H9 (cell line): ENCODE measurements around the gene GJA8. TPM values are rescaled to one million over a fixed set of nuclear protein-coding genes. Genes with fewer than 3 reads are reported as not detected.

Source experiments
- DNase-seq: peaks from one replicate; pipeline ENCODE4 v3.0.0-alpha.2; 2017
- H2AFZ ChIP-seq: one replicate; pipeline ENCODE4 v1.6.1; 2013; ENCODE audit warnings: mild to moderate bottlenecking, low read length, control low read depth, moderate library complexity
- H2AK5ac ChIP-seq: 2 replicates; pipeline ENCODE4 v1.6.1; 2013; ENCODE audit warnings: low read length, control low read depth, mixed read lengths; ENCODE audit not compliant: insufficient read length
- H2BK120ac ChIP-seq: one replicate; pipeline ENCODE4 v1.6.1; 2013; ENCODE audit warnings: low read depth, mild to moderate bottlenecking, low read length, control low read depth, inconsistent platforms; ENCODE audit not compliant: poor library complexity, severe bottlenecking
- H2BK12ac ChIP-seq: 2 replicates; pipeline ENCODE4 v1.6.1; 2013; ENCODE audit warnings: low read length, control low read depth, mixed read lengths, low read depth; ENCODE audit not compliant: insufficient read length
- H2BK15ac ChIP-seq: 2 replicates; pipeline ENCODE4 v1.6.1; 2013; ENCODE audit warnings: low read depth, low read length, control low read depth
- H2BK20ac ChIP-seq: one replicate; pipeline ENCODE4 v1.6.1; 2013; ENCODE audit warnings: low read depth, mild to moderate bottlenecking, low read length, control low read depth, inconsistent platforms; ENCODE audit not compliant: poor library complexity, severe bottlenecking
- H2BK5ac ChIP-seq: 2 replicates; pipeline ENCODE4 v1.6.1; 2013; ENCODE audit warnings: low read length, control low read depth, mixed read lengths; ENCODE audit not compliant: insufficient read length
- H3K14ac ChIP-seq: 2 replicates; pipeline ENCODE4 v1.6.1; 2013; ENCODE audit warnings: low read length, control low read depth; ENCODE audit not compliant: insufficient read depth
- H3K18ac ChIP-seq: 2 replicates; pipeline ENCODE4 v1.6.1; 2013; ENCODE audit warnings: low read depth, mild to moderate bottlenecking, mixed read lengths, low read length, control low read depth; ENCODE audit not compliant: insufficient read length
- H3K23ac ChIP-seq: 2 replicates; pipeline ENCODE4 v1.6.1; 2013; ENCODE audit warnings: low read length, control low read depth, mixed read lengths, low read depth; ENCODE audit not compliant: insufficient read length
- H3K23me2 ChIP-seq: 2 replicates; pipeline ENCODE4 v1.6.1; 2013; ENCODE audit warnings: low read depth, mild to moderate bottlenecking, mixed read lengths, low read length, control low read depth; ENCODE audit not compliant: insufficient read length, poor library complexity, severe bottlenecking
- H3K27ac ChIP-seq: 2 replicates; pipeline ENCODE4 v1.5.1; 2013; ENCODE audit warnings: low read length, control low read depth, mixed read lengths, low read depth; ENCODE audit not compliant: insufficient read length
- H3K27me3 ChIP-seq: 2 replicates; pipeline ENCODE4 v1.6.1; 2013; ENCODE audit warnings: low read length, control low read depth, inconsistent platforms; ENCODE audit not compliant: insufficient read depth
- H3K4ac ChIP-seq: 2 replicates; pipeline ENCODE4 v1.6.1; 2013; ENCODE audit warnings: low read depth, mild to moderate bottlenecking, control low read depth, inconsistent platforms, low read length, moderate library complexity
- H3K4me1 ChIP-seq: 2 replicates; pipeline ENCODE4 v1.6.1; 2013; ENCODE audit warnings: low read length, control low read depth, inconsistent platforms; ENCODE audit not compliant: insufficient read depth
- H3K4me2 ChIP-seq: 2 replicates; pipeline ENCODE4 v1.6.1; 2013; ENCODE audit warnings: low read length, control low read depth, mixed read lengths; ENCODE audit not compliant: insufficient read length, insufficient read depth
- H3K56ac ChIP-seq: 2 replicates; pipeline ENCODE4 v1.6.1; 2013; ENCODE audit warnings: low read depth, mild to moderate bottlenecking, mixed read lengths, low read length, control low read depth; ENCODE audit not compliant: insufficient read length
- H3K79me1 ChIP-seq: 2 replicates; pipeline ENCODE4 v1.6.1; 2013; ENCODE audit warnings: low read depth, mild to moderate bottlenecking, moderate library complexity, low read length, control low read depth, inconsistent platforms; ENCODE audit not compliant: insufficient read depth, poor library complexity, severe bottlenecking
- H3K79me2 ChIP-seq: 2 replicates; pipeline ENCODE4 v1.6.1; 2013; ENCODE audit warnings: low read length, control low read depth, inconsistent platforms; ENCODE audit not compliant: insufficient read depth
- H3K9ac ChIP-seq: 2 replicates; pipeline ENCODE4 v1.6.1; 2013; ENCODE audit warnings: low read length, control low read depth, mixed read lengths; ENCODE audit not compliant: insufficient read length; ENCODE audit errors: extremely low read depth
- H3K9me3 ChIP-seq: one replicate; pipeline ENCODE4 v1.6.1; 2013; ENCODE audit warnings: low read depth, low read length, inconsistent platforms; ENCODE audit not compliant: control insufficient read depth
- H3T11ph ChIP-seq: one replicate; pipeline ENCODE4 v1.6.1; 2013; ENCODE audit warnings: mild to moderate bottlenecking, low read length, control low read depth, inconsistent platforms
- H4K20me1 ChIP-seq: one replicate; pipeline ENCODE4 v1.6.1; 2013; ENCODE audit not compliant: control insufficient read depth, insufficient read length, insufficient read depth
- H4K5ac ChIP-seq: 2 replicates; pipeline ENCODE4 v1.6.1; 2013; ENCODE audit warnings: low read depth, mild to moderate bottlenecking, mixed read lengths, low read length, control low read depth; ENCODE audit not compliant: insufficient read length
- H4K8ac ChIP-seq: replicated peaks from 2 replicates; pipeline ENCODE4 v1.6.1; 2013; ENCODE audit warnings: low read length, control low read depth, mixed read lengths, low read depth; ENCODE audit not compliant: insufficient read length
- H4K91ac ChIP-seq: 2 replicates; pipeline ENCODE4 v1.6.1; 2013; ENCODE audit warnings: low read depth, mild to moderate bottlenecking, moderate library complexity, mixed read lengths, low read length, control low read depth; ENCODE audit not compliant: insufficient read length
- H3K27ac Mint-ChIP-seq, 3 experiments: 2 replicates in 2 of 3; 3 replicates in 1 of 3; pipeline ENCODE4 v1.8.0; 2020 to 2021; ENCODE audit warnings: mixed read lengths in 3 of 3, mild to moderate bottlenecking in 1 of 3, moderate library complexity in 1 of 3
- H3K27me3 Mint-ChIP-seq: 2 replicates; pipeline ENCODE4 v1.8.0; 2021; ENCODE audit warnings: low read depth, mild to moderate bottlenecking, moderate library complexity, mixed read lengths
- H3K36me3 Mint-ChIP-seq, 3 experiments: 2 replicates in 2 of 3; 3 replicates in 1 of 3; pipeline ENCODE4 v1.8.0; 2020 to 2021; ENCODE audit warnings: low read depth in 3 of 3, mixed read lengths in 3 of 3; ENCODE audit not compliant: insufficient read depth in 1 of 3
- H3K4me1 Mint-ChIP-seq, 2 experiments: 2 replicates each; pipeline ENCODE4 v1.8.0; 2020; ENCODE audit warnings: mixed read lengths in 2 of 2
- H3K4me3 Mint-ChIP-seq, 2 experiments: 2 replicates in 1 of 2; 3 replicates in 1 of 2; pipeline ENCODE4 v1.8.0; 2020 to 2021; ENCODE audit warnings: mild to moderate bottlenecking in 2 of 2, mixed read lengths in 2 of 2, moderate library complexity in 1 of 2
- H3K9me3 Mint-ChIP-seq, 2 experiments: 2 replicates in 1 of 2; 3 replicates in 1 of 2; pipeline ENCODE4 v1.8.0; 2020; ENCODE audit warnings: mild to moderate bottlenecking in 2 of 2, mixed read lengths in 2 of 2, moderate library complexity in 1 of 2
- WGBS: extraction: QIAGEN DNeasy Blood & Tissue Kit; methylation state at CpG from one replicate; pipeline ENCODE4 v1.1.7; 2013; ENCODE audit warnings: missing lambda C conversion rate, low lambda C conversion rate, mixed read lengths; ENCODE audit not compliant: insufficient read length; ENCODE audit errors: extremely low coverage; 5-methylcytosine and 5-hydroxymethylcytosine counted together
- total RNA-seq: library from RNA; stranded (reverse); gene quantifications from 2 replicates; pipeline ENCODE4 v1.2.1, GENCODE V29; 2021
- TF ChIP-seq, protein P1 (sequence below): fragments of 200-600 bp; sonication (generic); conservative IDR thresholded peaks from 3 replicates; pipeline ENCODE4 v1.8.0; 2021; ENCODE audit warnings: antibody characterized with exemption, mild to moderate bottlenecking

Gene GJA8
- total RNA-seq, 1 experiment from 2014 or later = not detected

DNA sequence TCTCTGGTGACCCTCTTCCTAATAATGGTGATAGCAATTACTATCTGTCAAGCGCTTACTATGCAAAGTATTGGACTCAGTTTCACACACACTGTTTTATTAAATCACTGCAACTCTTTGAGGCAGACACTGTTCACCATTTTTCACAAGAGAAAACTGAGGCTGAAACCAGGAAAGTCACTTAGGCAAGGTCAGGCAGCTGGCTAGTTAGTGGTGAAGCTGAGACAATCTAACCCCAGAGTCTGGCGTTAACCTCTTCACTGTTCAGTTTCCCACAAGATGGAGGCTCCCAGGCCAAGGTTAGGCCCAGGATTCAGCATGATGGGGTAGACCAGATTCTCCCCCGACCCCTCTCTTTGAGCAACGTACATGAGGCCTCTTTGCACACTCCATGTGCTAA is 4.8 kb upstream of the GJA8 start:
- no peak overlapping the region for H3K23ac ChIP-seq
- TF ChIP-seq, protein P1, sequence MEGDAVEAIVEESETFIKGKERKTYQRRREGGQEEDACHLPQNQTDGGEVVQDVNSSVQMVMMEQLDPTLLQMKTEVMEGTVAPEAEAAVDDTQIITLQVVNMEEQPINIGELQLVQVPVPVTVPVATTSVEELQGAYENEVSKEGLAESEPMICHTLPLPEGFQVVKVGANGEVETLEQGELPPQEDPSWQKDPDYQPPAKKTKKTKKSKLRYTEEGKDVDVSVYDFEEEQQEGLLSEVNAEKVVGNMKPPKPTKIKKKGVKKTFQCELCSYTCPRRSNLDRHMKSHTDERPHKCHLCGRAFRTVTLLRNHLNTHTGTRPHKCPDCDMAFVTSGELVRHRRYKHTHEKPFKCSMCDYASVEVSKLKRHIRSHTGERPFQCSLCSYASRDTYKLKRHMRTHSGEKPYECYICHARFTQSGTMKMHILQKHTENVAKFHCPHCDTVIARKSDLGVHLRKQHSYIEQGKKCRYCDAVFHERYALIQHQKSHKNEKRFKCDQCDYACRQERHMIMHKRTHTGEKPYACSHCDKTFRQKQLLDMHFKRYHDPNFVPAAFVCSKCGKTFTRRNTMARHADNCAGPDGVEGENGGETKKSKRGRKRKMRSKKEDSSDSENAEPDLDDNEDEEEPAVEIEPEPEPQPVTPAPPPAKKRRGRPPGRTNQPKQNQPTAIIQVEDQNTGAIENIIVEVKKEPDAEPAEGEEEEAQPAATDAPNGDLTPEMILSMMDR = no peak
- H2BK5ac ChIP-seq = no peak overlapping the region
- Mint-ChIP-seq H3K27ac (no peak overlapping the region), H3K9me3 (no peaks in the 10 kb centered on the region), H3K4me3 (no peak overlapping the region), H3K27me3 (no peaks in the 10 kb centered on the region), H3K4me1 (no peaks in the 10 kb centered on the region; a peak in 1 of 4 replicates), H3K36me3 (no peaks in the 10 kb centered on the region)
- no peak overlapping the region for H2AFZ ChIP-seq
- H3K9me3 ChIP-seq = no peaks in the 10 kb centered on the region
- no peak overlapping the region for H3K14ac ChIP-seq
- no peaks in the 10 kb centered on the region for H3K23me2 ChIP-seq
- H3K79me1 ChIP-seq = no peaks in the 10 kb centered on the region
- no peaks in the 10 kb centered on the region for H3K27me3 ChIP-seq
- H4K5ac ChIP-seq = no peak overlapping the region
- H2BK12ac ChIP-seq = no peak overlapping the region
- no peak overlapping the region for H3K4ac ChIP-seq
- no peak overlapping the region for H2BK15ac ChIP-seq
- no peak overlapping the region for H2BK20ac ChIP-seq
- no peak overlapping the region for H3K27ac ChIP-seq
- no peak overlapping the region for H3K18ac ChIP-seq
- no peak overlapping the region for H4K8ac ChIP-seq
- H3K56ac ChIP-seq = no peak overlapping the region
- H2AK5ac ChIP-seq = no peak overlapping the region
- no peaks in the 10 kb centered on the region for H4K20me1 ChIP-seq
- no peaks in the 10 kb centered on the region for H3K79me2 ChIP-seq
- no peaks in the 10 kb centered on the region for H3K4me1 ChIP-seq
- no peak overlapping the region for H2BK120ac ChIP-seq
- H4K91ac ChIP-seq = no peak overlapping the region
- no peak overlapping the region for H3K9ac ChIP-seq
- no CpG with 5 or more reads among the region's 4 CpGs for WGBS
- DNase-seq = no peak
- no peak overlapping the region for H3K4me2 ChIP-seq
- no peak overlapping the region for H3T11ph ChIP-seq
